Fibroblast of pulmonary artery (primary cell): Measurements from ENCODE around the gene IGFLR1.

Experiments used
- DNase-seq: peaks from one replicate; pipeline ENCODE4 v3.0.0-alpha.2; 2010; ENCODE audit warnings: low read depth
- H3K4me3 ChIP-seq: replicated peaks from 2 replicates; pipeline ENCODE4 v1.5.1; 2011; ENCODE audit warnings: low read depth, mild to moderate bottlenecking, control low read depth, low read length, moderate library complexity
- TF ChIP-seq, protein P1 (sequence below): IDR thresholded peaks from 2 replicates; pipeline ENCODE4 v1.5.1; 2011; ENCODE audit warnings: mild to moderate bottlenecking, control low read depth, low read length, inconsistent platforms; ENCODE audit errors: missing control alignments

Gene IGFLR1

DNA sequence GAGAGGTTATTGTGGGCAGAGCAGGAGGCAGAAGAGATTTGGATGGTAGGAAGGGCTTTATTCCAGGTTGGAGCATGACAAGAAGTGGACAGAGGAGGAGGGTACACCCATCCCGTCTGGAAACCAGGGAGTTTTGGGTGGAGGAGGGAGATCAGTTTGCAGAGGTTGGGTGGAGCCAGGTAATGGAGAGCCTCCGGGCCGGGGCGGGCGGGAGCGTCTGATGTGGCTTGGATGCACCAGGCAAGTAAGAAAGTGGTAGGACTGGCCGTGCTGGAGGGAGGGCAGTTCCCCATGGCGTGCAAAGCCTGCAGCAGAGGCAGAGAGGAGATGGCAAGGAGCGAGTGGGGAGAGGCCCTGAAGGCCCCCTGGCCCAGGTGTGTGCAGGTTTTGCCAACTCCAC is 10.9 kb downstream of the IGFLR1 start:
- TF ChIP-seq, protein P1, sequence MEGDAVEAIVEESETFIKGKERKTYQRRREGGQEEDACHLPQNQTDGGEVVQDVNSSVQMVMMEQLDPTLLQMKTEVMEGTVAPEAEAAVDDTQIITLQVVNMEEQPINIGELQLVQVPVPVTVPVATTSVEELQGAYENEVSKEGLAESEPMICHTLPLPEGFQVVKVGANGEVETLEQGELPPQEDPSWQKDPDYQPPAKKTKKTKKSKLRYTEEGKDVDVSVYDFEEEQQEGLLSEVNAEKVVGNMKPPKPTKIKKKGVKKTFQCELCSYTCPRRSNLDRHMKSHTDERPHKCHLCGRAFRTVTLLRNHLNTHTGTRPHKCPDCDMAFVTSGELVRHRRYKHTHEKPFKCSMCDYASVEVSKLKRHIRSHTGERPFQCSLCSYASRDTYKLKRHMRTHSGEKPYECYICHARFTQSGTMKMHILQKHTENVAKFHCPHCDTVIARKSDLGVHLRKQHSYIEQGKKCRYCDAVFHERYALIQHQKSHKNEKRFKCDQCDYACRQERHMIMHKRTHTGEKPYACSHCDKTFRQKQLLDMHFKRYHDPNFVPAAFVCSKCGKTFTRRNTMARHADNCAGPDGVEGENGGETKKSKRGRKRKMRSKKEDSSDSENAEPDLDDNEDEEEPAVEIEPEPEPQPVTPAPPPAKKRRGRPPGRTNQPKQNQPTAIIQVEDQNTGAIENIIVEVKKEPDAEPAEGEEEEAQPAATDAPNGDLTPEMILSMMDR, result no peak
- no peak overlapping the region for H3K4me3 ChIP-seq
- no peak for DNase-seq

DNA sequence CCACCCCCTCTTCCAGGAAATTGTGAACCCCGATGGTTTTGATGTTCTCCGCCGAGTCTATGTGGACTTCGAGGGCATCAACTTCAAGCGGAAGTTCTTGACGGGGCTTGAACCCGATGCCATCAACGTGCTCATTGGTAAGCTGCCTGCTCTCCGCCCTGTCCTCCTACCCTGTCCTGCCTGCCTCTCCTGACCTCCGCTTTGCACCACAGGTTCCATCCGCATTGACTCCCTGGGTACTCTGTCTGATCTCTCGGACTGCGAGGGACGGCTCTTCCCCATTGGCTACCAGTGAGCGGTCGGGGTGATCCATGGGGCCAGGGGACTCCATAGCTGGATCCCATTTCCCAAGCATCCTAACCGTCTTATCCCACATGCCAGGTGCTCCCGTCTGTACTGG is 11.9 kb downstream of the IGFLR1 start:
- TF ChIP-seq, protein P1, result no peak
- H3K4me3 ChIP-seq, result no peak overlapping the region
- no peak for DNase-seq

DNA sequence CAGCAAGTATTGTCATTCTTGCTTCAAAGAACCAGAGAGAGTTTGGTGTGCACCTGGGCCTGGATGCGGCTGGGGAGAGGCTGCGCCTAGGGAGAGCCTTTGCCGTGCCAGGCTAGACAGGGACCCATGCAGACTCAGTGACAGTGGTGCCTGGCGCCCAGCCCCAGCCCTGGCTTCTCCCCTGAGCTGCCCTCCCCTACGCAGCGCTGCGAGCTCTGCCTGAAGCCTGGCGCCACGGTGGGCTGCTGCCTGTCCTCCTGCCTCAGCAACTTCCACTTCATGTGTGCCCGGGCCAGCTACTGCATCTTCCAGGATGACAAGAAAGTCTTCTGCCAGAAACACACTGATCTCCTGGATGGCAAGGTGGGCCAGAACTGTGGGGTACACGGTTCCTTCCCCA is 12.5 kb downstream of the IGFLR1 start:
- DNase-seq, result no peak
- TF ChIP-seq, protein P1, result no peak

DNA sequence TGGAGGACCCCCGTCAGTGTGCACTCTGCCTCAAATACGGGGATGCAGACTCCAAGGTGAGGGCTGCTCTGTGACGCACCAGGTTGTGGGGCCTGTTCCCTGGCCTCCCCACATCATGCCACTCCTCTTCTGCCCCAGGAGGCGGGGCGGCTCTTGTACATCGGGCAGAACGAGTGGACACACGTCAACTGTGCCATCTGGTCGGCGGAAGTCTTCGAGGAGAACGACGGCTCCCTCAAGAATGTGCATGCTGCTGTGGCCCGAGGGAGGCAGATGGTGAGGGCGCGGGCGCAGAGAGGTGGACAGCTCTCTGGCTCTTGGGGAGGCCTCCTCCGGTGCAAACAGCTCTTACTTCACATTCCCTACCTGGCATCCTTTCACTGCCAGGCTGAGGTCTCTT is 13.2 kb downstream of the IGFLR1 start:
- no peak overlapping the region for H3K4me3 ChIP-seq
- no peak for DNase-seq
- TF ChIP-seq, protein P1, result no peak

More for the DNA sequence above, 12.5 kb downstream of the IGFLR1 start:
- no peak overlapping the region for H3K4me3 ChIP-seq

DNA sequence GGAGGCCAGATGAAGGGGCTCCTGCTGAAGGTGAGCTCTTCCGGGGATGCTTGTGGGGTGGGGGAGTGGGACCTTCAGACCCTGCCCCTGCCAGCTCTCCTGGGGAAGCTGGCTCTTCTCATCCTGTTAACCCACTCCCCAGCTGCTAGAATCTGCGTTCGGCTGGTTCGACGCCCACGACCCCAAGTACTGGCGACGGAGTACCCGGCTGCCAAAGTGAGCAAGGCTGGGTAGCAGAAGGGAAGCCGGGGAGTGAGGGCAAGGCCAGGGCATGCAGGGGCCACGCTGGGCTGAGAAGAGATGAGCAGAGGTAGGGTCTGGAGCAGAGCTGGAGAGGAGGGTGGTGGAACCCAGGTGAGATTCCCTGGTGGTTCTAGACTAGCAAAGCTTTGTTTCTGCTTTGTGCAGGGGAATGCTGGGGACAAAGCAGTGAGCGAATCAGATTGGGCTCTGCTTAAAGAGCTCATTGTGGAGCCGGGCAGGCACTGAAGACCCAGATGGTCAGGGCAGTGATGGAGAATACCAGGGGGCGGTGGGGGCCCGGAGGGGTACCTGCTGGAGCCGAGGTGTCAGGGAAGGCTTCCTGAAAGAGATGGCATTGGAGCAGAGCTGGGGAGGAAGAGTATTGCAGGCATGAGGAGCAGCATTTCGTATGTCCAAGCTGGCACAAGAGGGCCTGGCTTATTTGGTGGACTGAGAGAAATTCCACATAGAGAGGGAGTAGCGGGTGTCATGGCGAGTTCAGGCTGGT is 14.1 kb downstream of the IGFLR1 start:
- TF ChIP-seq, protein P1, result no peak
- no peak overlapping the region for H3K4me3 ChIP-seq
- no peak for DNase-seq

DNA sequence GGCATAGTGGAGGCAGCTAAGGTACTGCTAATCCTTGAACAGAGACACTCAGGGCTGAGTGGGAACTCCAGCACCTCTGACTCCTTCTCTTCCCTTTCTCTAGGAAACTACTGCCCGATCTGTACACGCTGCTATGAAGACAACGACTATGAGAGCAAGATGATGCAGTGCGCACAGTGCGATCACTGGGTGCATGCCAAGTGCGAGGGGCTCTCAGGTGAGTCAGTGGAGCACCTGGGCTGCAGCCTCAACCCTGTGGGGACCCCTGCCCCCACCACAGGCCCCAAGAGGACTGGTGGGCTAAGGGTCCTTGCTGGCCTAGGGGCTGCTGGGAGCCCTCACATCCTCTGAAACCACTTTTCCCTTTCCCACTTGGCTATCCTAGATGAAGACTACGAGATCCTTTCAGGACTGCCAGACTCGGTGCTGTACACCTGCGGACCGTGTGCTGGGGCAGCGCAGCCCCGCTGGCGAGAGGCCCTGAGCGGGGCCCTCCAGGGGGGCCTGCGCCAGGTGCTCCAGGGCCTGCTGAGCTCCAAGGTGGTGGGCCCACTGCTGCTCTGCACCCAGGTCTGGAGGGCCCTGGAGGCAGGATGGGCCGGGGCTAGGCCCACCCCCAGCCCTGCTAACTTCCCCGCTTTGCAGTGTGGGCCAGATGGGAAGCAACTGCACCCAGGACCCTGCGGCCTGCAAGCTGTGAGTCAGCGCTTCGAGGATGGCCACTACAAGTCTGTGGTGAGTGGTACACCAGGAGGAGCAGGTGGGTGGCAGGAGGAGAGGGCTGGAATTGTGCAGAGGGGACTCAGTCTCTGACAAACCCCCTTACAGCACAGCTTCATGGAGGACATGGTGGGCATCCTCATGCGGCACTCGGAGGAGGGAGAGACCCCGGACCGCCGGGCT is 14.9 kb downstream of the IGFLR1 start:
- TF ChIP-seq, protein P1, result no peak
- no peak for DNase-seq
- no peak overlapping the region for H3K4me3 ChIP-seq
